Coronary artery (tissue), 2 donors: Measurements from ENCODE around the gene TSPAN1.

Experiments used
- DNase-seq: peaks from one replicate; pipeline ENCODE4 v3.0.0-alpha.2; 2017; ENCODE audit warnings: low spot score
- H3K27ac ChIP-seq, 2 donors: fragments of 200-600 bp; sonication (generic); one replicate each; pipeline ENCODE4 v1.5.1; 2016 to 2019
- H3K4me3 ChIP-seq: fragments of 200-600 bp; sonication (generic); 2 replicates; pipeline ENCODE4 v1.5.1; 2016; ENCODE audit warnings: mild to moderate bottlenecking, moderate library complexity
- CTCF ChIP-seq: fragments of 200-600 bp; sonication (generic); IDR thresholded peaks from one replicate; pipeline ENCODE4 v1.5.1; 2019; ENCODE audit warnings: antibody characterized with exemption

The TSPAN1 gene

GRCh38 chr1:46132529-46133180 lies 42.2 kb upstream of the TSPAN1 start, which contains the start of gene PIK3R3:
Gene PIK3R3 (minus strand): TSS chr1:46132629. CDS start chr1:46131952, 677 bp downstream.
- H3K4me3 ChIP-seq = peak within 1 kb of the TSS; percentile 79
- TF ChIP-seq CTCF = no peak
- DNase-seq = peak; percentile 99
- H3K27ac ChIP-seq = peak within 1 kb of the TSS; percentile 89 to 96

- no peak for DNase-seq
- no peak for TF ChIP-seq CTCF
- Histone ChIP-seq H3K27ac (peak overlapping the region; percentile 89 to 96), H3K4me3 (peak overlapping the region; percentile 79)
Measured at GRCh38 chr1:46133181-46133658, 41.7 kb upstream of the TSPAN1 start.

- H3K4me3 ChIP-seq = peak overlapping the region; percentile 79
- TF ChIP-seq CTCF = no peak
- no peak for DNase-seq
- peak overlapping the region; percentile 89 to 96 for H3K27ac ChIP-seq
Measured at GRCh38 chr1:46133781-46134350, 41.0 kb upstream of the TSPAN1 start.

- no peak for TF ChIP-seq CTCF
- Histone ChIP-seq H3K27ac (peak overlapping the region; percentile 69 to 96), H3K4me3 (no peak overlapping the region)
- no peak for DNase-seq
Measured at GRCh38 chr1:46134660-46135331, 40.1 kb upstream of the TSPAN1 start.

GRCh38 chr1:46136711-46137110 lies 38.2 kb upstream of the TSPAN1 start:
- TF ChIP-seq CTCF = no peak
- DNase-seq = no peak
- no peak overlapping the region for H3K27ac ChIP-seq
- no peak overlapping the region for H3K4me3 ChIP-seq

GRCh38 chr1:46137916-46138315 lies 37.0 kb upstream of the TSPAN1 start:
- TF ChIP-seq CTCF = no peak
- Histone ChIP-seq H3K27ac (peak overlapping the region in 1 of 2 donors; percentile 51), H3K4me3 (peak overlapping the region; percentile 3)
- DNase-seq = no peak
